ENCODE data around the gene VOPP1.

- TF ChIP-seq MAX (IDR thresholded peaks at IDR 0.05; ENCODE audit: low read depth, low read length) (no peak), CTCF (IDR thresholded peaks at IDR 0.05; ENCODE audit: low read depth, low read length) (no peak), POLR2A (IDR thresholded peaks at IDR 0.05; ENCODE audit: extremely low read depth, insufficient read length) (no peak), MYC (IDR thresholded peaks at IDR 0.05; ENCODE audit: low read depth, low read length) (no peak)
Observed at GRCh38 chr7:55540226-55540858, 32.0 kb downstream of the VOPP1 start.

Measured in NB4 (cell line).